ENCODE data around the gene SEMA6C.
"Not testable (repeated sequence)": the region's sequence is repeated elsewhere in the genome, so short reads cannot be mapped to it uniquely, and the experiment has no call there.

The SEMA6C gene

DNA sequence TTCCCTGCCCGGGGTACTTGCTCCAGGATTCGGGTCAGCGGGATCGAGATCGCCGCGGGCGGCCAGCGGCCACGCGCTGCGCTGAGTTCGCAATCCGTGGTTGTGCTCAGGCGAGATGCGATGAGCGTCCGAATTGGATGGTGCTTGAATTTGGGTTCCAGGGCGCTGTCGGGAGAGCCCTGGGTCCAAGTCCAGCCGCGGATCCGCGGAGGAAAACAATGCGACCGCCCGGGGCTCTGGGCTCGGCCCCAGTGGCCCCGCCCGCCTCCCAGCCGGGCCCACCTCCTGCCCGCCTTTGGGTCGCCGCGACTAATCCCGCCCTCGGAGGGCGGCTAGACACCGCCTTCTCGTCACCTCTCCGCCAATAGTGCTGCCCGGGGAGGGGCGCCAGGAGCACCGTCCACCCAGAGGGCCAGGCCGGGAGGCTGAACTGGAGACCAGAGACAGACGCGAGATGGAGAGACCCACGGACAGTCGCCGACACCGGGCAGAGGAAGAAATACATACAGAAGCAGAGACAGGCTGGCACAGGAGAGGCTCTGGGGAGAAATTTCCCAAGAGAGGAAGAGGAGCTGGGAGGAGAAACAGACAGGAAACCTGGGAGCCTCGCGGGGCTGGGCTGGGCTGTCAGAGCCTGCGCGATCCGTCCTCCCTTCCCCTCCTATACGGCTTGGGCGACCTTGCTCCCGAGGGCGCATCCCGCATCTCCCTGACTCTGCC is at the start of gene SEMA6C:
SEMA6C (minus strand) TSS at position 220 of the 720 bp plus-strand sequence. CDS start 4,010 bp downstream, outside the sequence.
- peak; percentile 94 to 97 (median 95) for DNase-seq

DNA sequence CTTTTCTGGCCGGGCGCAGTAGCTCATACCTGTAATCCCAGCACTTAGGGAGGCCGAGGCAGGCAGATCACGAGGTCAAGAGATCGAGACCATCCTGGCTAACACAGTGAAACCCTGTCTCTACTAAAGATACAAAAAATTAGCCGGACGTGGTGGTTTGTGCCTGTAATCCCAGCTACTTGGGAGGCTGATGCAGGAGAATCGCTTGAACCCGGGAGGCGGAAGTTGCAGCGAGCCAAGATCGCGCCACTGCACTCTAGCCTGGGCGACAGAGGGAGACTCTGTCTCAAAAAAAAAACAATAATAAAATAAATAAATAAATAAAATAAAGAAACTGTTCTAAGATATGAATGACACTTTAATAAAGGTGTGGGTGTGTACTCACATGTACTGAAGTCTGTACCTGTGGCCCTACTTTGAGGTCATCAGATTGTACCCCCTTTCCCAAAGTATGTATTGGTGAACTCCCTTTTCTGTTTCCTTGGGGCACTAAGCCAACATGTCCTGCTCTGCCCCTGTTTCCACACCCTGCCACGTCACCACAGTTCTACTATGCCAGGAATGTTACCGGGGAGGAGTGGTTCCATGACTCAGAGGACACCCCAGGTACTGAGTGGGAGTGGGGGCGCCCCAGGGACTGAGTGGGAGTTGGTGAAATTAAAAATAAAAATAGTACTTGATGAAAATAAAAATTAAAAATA is 48.6 kb upstream of the SEMA6C start:
- peak; percentile 38 to 50 (median 50) for DNase-seq

GRCh38 chr1:151193856-151194255 is 47.4 kb upstream of the SEMA6C start:
- no peak for DNase-seq

DNA sequence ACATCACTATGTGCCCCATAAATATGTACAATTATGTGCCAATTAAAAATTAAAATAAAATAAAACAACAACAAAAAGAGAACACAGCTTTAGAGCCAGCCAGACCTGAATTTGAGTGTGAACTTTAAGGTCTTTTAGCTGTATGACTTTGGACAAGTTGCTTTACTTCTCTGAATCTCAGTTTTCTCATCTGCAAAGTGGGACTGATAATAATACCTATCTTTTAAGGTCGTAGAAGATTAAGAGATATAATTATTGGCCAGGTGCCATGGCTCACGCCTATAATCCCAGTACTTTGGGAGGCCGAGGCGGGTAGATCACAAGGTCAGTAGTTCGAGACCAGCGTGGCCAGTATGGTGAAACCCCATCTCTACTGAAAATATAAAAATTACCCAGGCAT is 46.9 kb upstream of the SEMA6C start:
- no peak for DNase-seq

GRCh38 chr1:151192047-151192446 is 45.6 kb upstream of the SEMA6C start:
- no peak for DNase-seq

DNA sequence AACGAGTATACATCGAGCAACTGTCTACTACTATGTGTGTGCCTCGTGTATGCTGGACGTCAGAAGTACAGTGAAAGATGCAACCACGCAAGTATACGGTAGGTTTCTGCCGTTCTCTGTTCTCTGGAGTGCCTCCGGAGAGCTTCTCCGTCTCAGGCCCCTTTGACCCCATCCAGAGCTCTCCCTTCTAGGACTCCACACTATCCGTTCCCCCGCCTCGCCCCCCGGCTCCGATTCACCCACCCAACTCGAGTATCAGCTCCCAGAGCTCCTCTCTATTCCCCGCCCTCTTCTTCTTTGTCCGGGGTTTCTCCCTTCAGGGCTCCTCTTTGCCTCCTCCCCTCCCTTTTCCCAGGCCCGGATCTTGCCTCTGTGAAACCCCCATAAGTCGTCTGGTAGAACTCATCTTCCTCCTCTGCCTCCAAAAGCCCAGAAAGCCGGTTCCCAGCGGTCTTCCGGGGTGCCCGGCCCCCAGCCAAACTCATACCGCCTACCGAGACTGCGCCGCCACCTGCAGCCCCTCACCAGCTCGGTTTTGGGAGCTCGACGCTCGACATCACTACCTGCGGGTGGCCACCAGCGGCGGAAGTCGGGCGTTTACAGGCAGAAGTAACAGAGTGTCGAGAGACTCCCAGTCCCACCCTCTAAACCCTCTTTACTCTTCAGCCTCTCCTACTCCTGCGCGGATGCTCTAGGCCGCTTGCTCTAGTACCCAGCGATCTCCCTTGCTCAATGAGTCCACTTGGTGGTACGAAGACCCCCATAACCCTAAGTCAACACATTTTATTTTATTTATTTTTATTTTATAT is 43.4 kb upstream of the SEMA6C start, which contains the start of gene VPS72:
VPS72 (minus strand) TSS at position 561 of the 809 bp plus-strand sequence; CDS start at position 485, 76 bp downstream.
- peak; percentile 85 to 88 (median 86) for DNase-seq

DNA sequence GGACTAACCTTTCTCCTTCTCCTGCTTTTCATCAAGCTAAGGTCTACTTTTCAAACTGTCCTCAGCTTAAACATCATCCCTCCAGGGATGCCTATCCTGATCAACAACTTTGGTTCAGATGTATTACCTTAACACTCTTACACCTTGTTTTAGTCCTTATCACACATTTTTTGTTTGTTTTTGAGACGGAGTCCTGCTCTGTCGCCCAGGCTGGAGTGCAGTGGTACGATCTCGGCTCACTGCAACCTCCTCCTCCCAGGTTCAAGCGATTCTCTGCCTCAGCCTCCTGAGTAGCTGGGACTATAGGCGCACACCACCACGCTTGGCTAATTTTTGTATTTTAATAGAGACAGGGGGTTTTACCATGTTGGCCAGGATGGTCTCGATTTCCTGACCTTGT is 42.2 kb upstream of the SEMA6C start:
- not testable (repeated sequence) for DNase-seq

GRCh38 chr1:151187205-151187604 is 40.8 kb upstream of the SEMA6C start:
- no peak for DNase-seq

- DNase-seq, result no peak
Measured at GRCh38 chr1:151184211-151184610, 37.8 kb upstream of the SEMA6C start.

DNA sequence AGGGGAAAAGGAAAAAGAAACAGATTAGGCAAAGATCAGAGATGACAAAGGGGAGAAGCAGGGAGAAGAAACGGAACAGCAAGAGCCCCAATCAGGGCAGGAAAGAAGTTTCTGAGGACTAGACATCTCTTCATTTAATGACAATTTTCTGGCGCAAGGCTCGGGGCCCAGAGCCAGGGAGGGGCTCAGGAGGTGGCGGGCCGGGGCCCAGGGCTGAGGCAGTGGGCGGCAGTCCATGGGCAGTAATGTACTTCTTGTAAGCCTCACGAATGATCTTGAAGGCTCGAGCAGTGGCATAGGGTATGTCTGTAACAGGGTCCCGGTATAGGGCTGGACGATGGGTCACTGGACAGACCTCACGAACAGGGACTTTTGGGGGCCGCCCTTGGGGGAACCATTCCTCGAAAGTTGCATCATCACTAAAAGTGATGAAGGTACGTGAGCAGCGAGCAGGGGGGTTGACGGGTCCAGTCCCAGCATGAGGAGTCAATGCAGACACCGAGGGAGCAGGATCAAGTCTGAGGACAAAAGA is 30.1 kb upstream of the SEMA6C start:
- DNase-seq, result no peak

DNA sequence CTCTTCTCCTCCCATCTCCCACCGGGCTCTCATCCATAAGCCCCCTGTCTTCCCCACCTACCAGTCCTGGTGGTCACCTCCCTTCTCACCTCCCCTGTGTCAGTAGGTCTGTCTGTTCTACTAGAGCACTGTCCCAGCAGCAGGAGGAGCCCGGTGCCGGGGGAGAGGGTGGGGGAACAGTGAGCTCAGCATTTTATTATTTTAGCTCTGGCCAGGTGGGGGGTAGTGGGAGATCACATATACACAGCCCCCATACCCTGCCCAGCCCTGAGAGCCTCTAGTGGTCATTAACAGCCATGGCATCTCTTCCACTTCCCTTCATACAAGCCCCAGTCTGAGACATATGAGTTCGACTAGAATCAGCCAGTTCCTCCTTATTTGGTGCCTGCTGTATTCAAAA is 29.4 kb upstream of the SEMA6C start, which contains the start of gene TMOD4:
TMOD4 (minus strand) TSS at position 119 of the 400 bp plus-strand sequence. CDS start 1,106 bp downstream, outside the sequence.
- peak in 2 of 3 donors; percentile 53 to 55 for DNase-seq

- no peak for DNase-seq
Measured at GRCh38 chr1:151175041-151175741, 28.8 kb upstream of the SEMA6C start.

DNA sequence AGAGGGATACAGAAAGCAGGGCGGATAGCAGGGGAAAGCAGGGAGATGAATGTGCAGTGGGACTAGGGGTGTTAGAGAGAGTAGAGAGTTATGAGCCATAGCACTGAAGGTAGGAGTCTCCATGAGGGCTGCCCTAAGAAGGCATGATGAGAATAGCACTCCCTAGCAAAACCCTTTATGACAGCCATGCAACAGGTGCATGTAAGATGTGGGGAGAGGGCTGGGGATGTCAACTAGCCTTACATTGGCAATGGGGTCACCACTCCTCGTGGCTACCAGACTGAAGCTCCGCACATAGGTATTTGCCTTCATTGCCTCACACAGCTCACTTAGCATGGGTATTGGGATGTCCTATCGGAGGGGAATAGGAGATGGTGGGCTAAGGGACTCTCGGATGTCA is 24.8 kb upstream of the SEMA6C start:
- DNase-seq, result no peak

GRCh38 chr1:151167116-151167515 is 20.7 kb upstream of the SEMA6C start:
- DNase-seq, result no peak

DNA sequence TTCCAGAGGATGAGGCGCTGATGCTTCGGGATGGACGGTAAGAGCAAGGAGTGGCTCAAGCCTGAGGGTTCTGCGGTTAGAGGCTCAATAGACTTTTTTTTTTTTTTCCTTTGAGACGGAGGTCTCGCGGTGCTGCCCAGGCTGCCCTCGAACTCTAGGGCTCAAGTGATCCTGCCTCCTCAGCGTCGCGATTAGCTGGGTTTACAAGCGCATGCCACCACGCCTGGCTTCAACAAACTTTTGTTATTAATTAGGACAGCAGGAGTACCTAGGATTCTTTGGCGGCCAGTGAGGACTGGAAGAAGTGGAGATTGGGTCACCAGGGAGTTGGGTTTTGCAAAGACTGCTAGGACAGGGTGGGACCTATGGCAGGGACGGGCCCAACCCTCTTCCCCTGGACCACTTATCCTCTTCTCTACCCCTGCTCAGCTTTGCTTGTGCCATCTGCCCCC is 20.1 kb upstream of the SEMA6C start:
- peak; percentile 11 to 40 (median 34) for DNase-seq

DNA sequence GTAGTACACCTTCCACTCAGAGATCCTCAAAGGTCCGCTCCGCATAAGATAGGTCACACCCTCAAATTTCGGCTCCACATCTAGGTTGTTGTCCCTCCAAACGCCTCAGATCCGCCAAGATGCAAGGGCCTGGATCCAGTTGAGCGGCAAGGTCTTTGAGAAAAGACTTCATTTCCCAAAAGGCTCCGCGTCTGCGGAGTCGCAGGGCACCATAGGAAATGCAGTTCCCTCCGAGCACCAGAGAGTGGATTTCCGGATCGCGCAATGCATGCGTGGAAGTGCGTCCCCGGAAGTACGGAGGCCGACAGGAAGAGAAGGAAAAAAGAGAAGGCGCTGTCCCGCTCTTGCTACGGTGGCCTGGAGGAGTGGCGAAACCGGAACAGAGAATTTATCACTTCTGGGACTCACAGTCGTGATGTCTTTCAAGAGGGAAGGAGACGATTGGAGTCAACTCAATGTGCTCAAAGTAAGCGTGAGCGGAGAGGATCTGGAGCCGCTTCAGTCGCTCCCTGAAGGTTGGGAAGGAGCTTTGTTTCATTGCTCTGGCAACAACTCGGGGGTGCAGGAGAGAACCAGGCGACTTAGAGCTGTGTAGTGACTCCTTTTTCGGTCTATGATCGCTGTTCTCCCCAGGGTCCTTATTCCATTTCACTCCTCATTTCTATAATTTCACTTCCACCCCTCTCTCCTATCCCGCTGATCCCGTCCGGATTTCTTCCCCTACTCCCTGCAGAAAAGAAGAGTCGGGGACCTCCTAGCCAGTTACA is 19.5 kb upstream of the SEMA6C start, which contains the start of the genes LYSMD1 and SCNM1:
LYSMD1 (minus strand) TSS at position 165 of the 767 bp plus-strand sequence. CDS start 644 bp downstream, outside the sequence.
SCNM1 (plus strand) TSS at position 407 of the 767 bp plus-strand sequence; CDS start at position 416, 9 bp downstream.
- peak; percentile 97 to 100 (median 99) for DNase-seq

DNA sequence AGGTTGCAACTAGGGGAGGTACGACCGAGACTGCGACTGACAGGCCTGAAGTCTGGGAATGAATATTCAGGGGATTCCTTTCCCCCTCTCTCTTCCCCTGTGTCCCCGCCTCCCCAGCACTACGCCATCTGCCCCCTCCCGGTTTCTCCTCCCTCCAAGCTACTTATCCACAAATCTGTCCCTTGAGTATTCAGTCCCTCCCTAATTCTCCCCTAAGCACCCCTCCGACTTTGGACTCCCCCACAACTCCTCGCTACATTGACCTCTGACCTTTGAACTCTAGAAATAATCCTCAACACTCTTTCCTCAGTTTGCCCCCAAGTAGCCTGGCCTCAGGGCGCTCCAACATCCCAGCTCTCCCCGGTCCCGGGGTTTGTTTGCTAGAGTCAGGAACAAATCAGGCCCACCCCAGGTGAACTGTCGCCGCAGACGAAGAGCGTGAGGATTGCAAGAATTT is 18.9 kb upstream of the SEMA6C start:
- no peak for DNase-seq

DNA sequence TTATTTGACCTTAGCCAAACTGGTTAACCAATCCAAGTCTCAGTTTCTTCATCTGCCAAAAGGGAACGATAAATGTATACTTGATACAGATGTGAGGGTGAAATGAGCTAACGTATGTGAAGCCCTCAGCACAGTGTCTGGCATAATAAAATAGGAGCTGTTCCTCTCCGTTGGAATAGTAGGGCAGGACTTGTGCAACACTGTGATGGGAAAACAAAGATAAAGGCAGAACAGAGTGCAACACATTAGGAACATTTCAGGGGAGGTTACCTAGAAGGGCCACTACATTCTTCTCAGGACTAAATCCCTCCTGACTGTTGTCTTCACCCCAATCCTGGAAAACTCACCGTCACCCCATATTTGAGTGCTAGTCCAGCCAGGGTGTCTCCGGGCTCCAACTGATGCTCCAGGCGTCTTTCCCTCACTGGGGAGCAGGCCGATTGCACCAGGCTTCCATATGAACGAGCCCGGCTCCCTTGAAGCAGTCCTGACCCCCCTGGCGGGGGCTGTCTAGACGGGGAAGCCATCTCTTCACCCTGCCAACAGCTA is 18.4 kb upstream of the SEMA6C start:
- DNase-seq, result no peak

GRCh38 chr1:151159373-151159772 is 12.9 kb upstream of the SEMA6C start:
- peak; percentile 65 to 80 (median 73) for DNase-seq

GRCh38 chr1:151158751-151159251 is 12.4 kb upstream of the SEMA6C start:
- peak in 2 of 3 donors; percentile 14 to 18 for DNase-seq

All from suppressor macrophage treated with lipopolysaccharide for 1 hour (primary cell).